Renal pelvis (tissue), 4 donors: ENCODE results near the gene FAHD2A. TPM values are rescaled to one million over a fixed set of nuclear protein-coding genes. Genes with fewer than 3 reads are reported as not detected.
"Not testable (repeated sequence)": the region's sequence is repeated elsewhere in the genome, so short reads cannot be mapped to it uniquely, and the experiment has no call there.

Experiments used
- DNase-seq: peaks from one replicate; pipeline ENCODE4 v3.0.0-alpha.2; 2013
- polyA plus RNA-seq, 3 donors: library from polyadenylated mRNA; unstranded; fragments of 120-200 nt; gene quantifications; one replicate each; pipeline ENCODE4 v1.2.1, GENCODE V29; 2013; ENCODE audit not compliant: insufficient read length in 3 of 3

FAHD2A gene
- polyA plus RNA-seq, 3 donors = 40.1 to 54.2 (median 49.9) TPM

GRCh38 chr2:95429748-95430467 lies 27.4 kb downstream of the FAHD2A start:
- DNase-seq = not testable (repeated sequence)

DNA sequence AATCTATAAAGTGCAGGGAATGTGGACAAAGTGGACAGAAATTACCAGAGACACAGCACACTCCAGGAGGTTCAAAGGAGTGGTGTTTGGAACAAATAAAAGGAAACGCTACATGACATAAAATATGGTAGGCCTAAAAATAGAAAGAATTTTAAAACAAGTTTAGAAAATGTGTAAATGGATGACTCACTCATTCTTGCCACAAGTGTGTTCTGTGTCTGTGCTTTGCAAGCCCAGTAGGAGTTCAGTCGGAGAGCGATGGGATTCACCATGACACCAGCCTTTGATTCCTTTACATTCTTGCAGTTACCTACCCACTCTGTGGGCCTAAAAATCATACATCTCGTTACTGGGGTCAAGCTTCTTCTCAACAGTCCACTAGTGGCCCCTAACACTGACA lies 30.9 kb downstream of the FAHD2A start:
- DNase-seq = not testable (repeated sequence)

DNA sequence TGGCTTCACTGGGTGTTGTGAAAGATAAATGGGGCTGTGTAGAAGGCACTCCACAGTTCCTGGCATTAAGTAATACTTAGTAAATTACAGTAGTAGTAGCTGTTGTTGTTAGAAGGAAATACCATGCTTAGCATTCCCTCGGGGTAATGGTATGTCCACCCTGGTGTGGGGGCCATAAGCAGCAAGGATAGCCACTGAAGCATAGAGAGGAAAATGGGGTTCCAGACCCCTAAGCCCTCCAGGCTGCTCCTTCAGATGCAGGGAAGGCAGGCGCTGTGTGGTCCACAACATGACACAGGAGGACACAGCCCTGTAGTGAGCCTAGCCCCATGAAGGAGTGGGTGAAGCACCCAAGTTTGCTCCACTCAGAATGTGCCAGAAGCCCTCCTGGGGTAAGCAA lies 31.5 kb downstream of the FAHD2A start:
- not testable (repeated sequence) for DNase-seq

- not testable (repeated sequence) for DNase-seq
Measured at GRCh38 chr2:95434507-95435076, 32.1 kb downstream of the FAHD2A start.

DNA sequence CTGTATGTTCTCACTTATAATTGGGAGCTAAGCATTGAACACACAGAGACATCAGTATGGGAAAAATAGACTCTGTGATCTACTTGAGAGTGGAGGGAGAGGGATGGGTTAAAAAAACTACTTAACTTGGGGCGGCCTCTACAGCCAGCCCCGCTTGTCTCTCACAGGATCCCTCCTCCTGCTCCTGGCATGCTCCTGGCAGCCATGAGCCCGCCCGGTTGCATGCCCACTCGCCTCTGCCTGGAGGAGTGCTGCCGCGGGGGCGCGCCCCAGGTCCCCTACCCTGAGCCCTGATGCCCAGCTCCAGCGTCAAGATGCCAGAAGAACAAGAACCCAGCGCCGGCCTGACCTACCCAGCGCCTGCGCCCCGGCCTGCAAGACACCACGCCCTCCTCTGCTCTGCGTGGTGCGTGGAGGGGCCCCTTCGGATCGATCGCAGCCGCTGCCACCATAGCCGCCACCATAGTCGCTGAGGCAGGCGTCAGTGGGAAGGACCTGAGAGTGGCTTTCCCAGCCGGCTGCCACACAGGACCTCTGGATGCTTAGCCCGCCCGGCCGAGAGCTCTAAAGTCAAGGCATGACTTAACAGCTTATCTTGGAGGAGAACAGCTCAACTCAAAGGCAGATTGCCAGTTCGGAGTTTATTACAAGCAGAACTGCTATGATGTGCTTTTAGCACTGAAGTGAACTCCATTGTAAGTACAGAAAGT lies 32.8 kb downstream of the FAHD2A start:
- not testable (repeated sequence) for DNase-seq

- not testable (repeated sequence) for DNase-seq
Measured at GRCh38 chr2:95435872-95436209, 33.3 kb downstream of the FAHD2A start.

- not testable (repeated sequence) for DNase-seq
Measured at GRCh38 chr2:95442474-95443099, 40.1 kb downstream of the FAHD2A start.

DNA sequence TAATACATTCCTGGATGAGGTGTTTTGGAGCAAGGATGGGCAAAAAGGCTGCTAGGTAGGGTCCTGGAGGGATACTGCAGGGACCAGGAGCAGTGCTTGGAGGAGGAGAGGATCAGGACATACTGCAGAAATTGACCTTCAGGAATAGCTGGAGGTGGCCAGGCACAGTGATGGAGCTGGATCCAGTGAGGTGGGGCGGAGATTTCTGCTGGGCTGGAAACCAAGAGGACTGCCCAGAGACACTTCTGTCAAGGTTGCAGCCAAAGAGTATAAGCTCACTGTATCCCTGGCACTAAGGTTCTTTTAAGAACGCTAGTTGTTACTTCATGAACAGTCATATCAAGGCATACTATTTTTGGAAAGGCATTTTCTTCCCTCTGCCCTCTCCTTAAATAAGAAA lies 42.8 kb downstream of the FAHD2A start:
- DNase-seq = not testable (repeated sequence)

DNA sequence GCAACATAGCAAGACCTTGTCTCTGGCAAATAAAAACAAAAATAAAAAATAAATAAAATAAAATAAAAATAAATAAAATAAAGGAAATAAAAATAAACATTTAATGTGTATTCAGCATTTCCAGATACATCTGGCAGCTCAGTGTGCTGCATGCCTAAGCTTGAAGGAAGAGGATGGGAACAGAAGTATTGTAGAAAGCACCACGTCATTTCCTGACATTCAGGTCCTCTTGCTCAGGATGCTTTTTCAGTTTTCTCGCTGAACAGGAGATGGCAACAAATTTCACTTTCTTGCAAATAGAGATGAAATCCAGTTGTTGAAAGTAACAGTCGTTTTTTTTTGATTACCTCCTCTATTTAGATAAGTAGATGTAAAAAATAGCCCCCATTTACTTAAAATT lies 60.8 kb downstream of the FAHD2A start:
- not testable (repeated sequence) for DNase-seq

Other genes with a start within 250 kb of the FAHD2A start
- 10 to 100 TPM; 21.0 to 41.9 (median 32.1) TPM for gene ZNF514, start 242.9 kb upstream of the FAHD2A start, polyA plus RNA-seq
- gene ZNF2, start 236.9 kb upstream of the FAHD2A start, polyA plus RNA-seq = 1 to 10 TPM; 8.6 to 9.4 (median 8.6) TPM
- 1 to 10 TPM; 4.4 to 6.8 (median 5.1) TPM for gene ZNF892, start 195.2 kb upstream of the FAHD2A start, polyA plus RNA-seq
- 10 to 100 TPM; 34.1 to 46.1 (median 44.5) TPM for gene PROM2, start 128.3 kb upstream of the FAHD2A start, polyA plus RNA-seq
- 10 to 100 TPM; 15.5 to 23.4 (median 19.1) TPM for gene KCNIP3, start 105.4 kb upstream of the FAHD2A start, polyA plus RNA-seq
- gene TRIM43B, start 82.0 kb downstream of the FAHD2A start, polyA plus RNA-seq = under 1 TPM; 0.24 to 0.74 (median 0.49) TPM
- gene TRIM43, start 189.3 kb downstream of the FAHD2A start, polyA plus RNA-seq = under 1 TPM in 2 of 3 donors, not detected in 1; 0.30 to 0.44 TPM